Kidney (tissue), 14 donors: ENCODE measurements around the gene PRR5L. TPM values are rescaled to one million over a fixed set of nuclear protein-coding genes. Genes with fewer than 3 reads are reported as not detected.

Experiments
- DNase-seq, 5 donors: peaks; one replicate each; pipeline ENCODE4 v3.0.0-alpha.2; 2013 to 2020
- FAIRE-seq: peaks from 2 replicates; lab custom pipeline; 2012; peaks lifted over from hg19 to GRCh38; lab: Jason Lieb, UNC
- H3K27ac ChIP-seq, 2 donors: one replicate each; pipeline ENCODE4 v1.7.0; 2013; ENCODE audit warnings: low read depth in 2 of 2, low read length in 2 of 2, inconsistent platforms in 1 of 2
- H3K27me3 ChIP-seq: one replicate; pipeline ENCODE4 v1.7.1; 2013; ENCODE audit warnings: low read length, inconsistent platforms; ENCODE audit not compliant: control insufficient read depth, insufficient read depth
- H3K36me3 ChIP-seq, 3 donors: one replicate each; pipeline versions ENCODE4 v1.7.0 to v1.7.1; 2013; ENCODE audit warnings: low read length in 3 of 3, control low read depth in 1 of 3, inconsistent platforms in 1 of 3; ENCODE audit not compliant: insufficient read depth in 3 of 3, control insufficient read depth in 2 of 3
- H3K4me1 ChIP-seq, 3 donors: one replicate each; pipeline versions ENCODE4 v1.7.0 to v1.7.1; 2013; ENCODE audit warnings: low read length in 3 of 3, inconsistent platforms in 1 of 3, low read depth in 1 of 3; ENCODE audit not compliant: control insufficient read depth in 2 of 3, insufficient read depth in 2 of 3
- H3K4me3 ChIP-seq, 3 donors: one replicate each; pipeline versions ENCODE4 v1.7.0 to v1.8.1; 2013; ENCODE audit warnings: low read length in 3 of 3, control low read depth in 1 of 3, inconsistent platforms in 1 of 3
- H3K9ac ChIP-seq, 3 donors: one replicate each; pipeline versions ENCODE4 v1.7.0 to v1.7.1; 2013; ENCODE audit warnings: low read length in 3 of 3, control low read depth in 1 of 3, inconsistent platforms in 1 of 3
- H3K9me3 ChIP-seq, 3 donors: one replicate each; pipeline versions ENCODE4 v1.7.0 to v1.7.1; 2013; ENCODE audit warnings: low read length in 3 of 3, control low read depth in 1 of 3, inconsistent platforms in 1 of 3; ENCODE audit not compliant: control insufficient read depth in 2 of 3, insufficient read depth in 1 of 3
- CTCF ChIP-seq: IDR thresholded peaks from 3 replicates; pipeline ENCODE4 v1.5.1; 2012; ENCODE audit warnings: mild to moderate bottlenecking, moderate library complexity, borderline replicate concordance; ENCODE audit not compliant: insufficient read depth; ENCODE audit errors: extremely low read depth
- intact Hi-C: fragments of 100-400 bp; cut with DNase I; formaldehyde crosslinking; loops from one replicate; pipeline ENCODE4 v1.11.1; 2022
- polyA plus RNA-seq: library from polyadenylated mRNA; stranded (reverse); fragments of 350-450 nt; fragmentation: Illumina TruSeq; extraction: RNeasy Lipid Tissue Mini Kit (QIAGEN cat#74804); gene quantifications from one replicate; pipeline ENCODE4 v1.2.3, GENCODE V29; 2014; ENCODE audit warnings: low read depth, low replicate concordance; ENCODE audit not compliant: insufficient read depth
- total RNA-seq: library from RNA; stranded (reverse); fragmentation: NEBNext Ultra II Directional; extraction: Animal tissue kit (Norgen Biotek cat#: 25700); gene quantifications from one replicate; pipeline ENCODE4 v1.2.1, GENCODE V29; 2021
- donor health status: control.
- donor health status: control.
- donor health status: control.
- donor health status: control.
- donor health status: control.
- donor health status: DM: yes; HTN: yes; CAD: no.
- donor health status: Normal renal cell carcinoma (clear cell type).

PRR5L gene
- total and polyA plus RNA-seq, 2 donors from 2014 or later: 6.3 to 17.5 TPM

- no peaks in the 10 kb centered on the region for H3K27me3 ChIP-seq
- no peak overlapping the region for H3K9ac ChIP-seq
- no peak overlapping the region for H3K27ac ChIP-seq
- no peaks in the 10 kb centered on the region for H3K9me3 ChIP-seq
- TF ChIP-seq CTCF: no peak
- peaks cover 0 to 3% (median 0%) of the 10 kb centered on the region in 3 donors for H3K4me1 ChIP-seq
- no peak for DNase-seq
- FAIRE-seq: no peak
- no peaks in the 10 kb centered on the region for H3K36me3 ChIP-seq
- H3K4me3 ChIP-seq: no peak overlapping the region
- intact Hi-C loops: no loop called here
Observed at GRCh38 chr11:36513965-36514364, 217.9 kb downstream of the PRR5L start.

Other genes with a start within 250 kb of the PRR5L start
- gene COMMD9, start 6.9 kb upstream of the PRR5L start, total RNA-seq: 64.7 TPM
- gene COMMD9, start 6.9 kb upstream of the PRR5L start, polyA plus RNA-seq: 182 TPM
- 16.5 TPM for gene TRAF6, start 214.0 kb downstream of the PRR5L start, total RNA-seq
- gene TRAF6, start 214.0 kb downstream of the PRR5L start, polyA plus RNA-seq: 4.0 TPM